Measurements from ENCODE around the gene ZCCHC2.

Gene ZCCHC2

DNA sequence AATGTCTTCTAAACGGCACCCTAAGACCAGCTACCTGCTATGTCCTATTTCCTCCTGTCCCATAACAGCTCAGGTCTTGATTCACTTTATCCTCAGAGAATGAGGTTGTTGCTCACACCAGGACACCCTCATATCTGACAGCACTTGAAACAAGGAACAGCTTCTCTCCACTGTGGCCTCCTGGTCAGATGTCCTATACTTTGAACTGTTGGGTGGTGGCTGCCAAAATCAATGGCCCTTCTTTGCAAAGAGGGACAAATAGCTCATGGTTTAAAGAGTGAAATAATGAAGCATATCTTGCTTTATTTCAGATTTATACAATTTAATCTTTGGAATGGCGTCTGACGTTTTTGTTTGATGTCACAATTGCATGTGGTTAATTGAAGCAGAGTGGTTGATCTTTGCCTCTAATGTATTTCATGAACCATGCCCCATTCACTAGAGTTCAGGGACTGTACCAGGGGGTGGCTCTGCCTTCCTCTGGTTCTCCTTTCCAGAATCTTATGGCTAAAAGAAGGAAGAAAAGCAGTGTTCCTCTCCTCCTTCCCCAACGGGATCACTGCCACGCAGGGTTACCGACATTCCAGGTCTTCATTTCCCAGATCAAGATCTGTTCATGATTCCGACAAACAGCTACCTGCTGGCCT is 24.1 kb upstream of the ZCCHC2 start:
- Histone ChIP-seq H3K4me3 (ENCODE audit: low read length in 2 of 2) (no peak overlapping the region), H3K27me3 (ENCODE audit: control insufficient read depth in 3 of 3, insufficient read depth in 3 of 3, low read depth in 1 of 3, low read length in 3 of 3) (no peaks in the 10 kb centered on the region), H3K14ac (ENCODE audit: low read length) (no peak overlapping the region), H3K9ac (ENCODE audit: low read depth, low read length, poor library complexity) (no peak overlapping the region), H2AFZ (ENCODE audit: low read length) (peak overlapping the region; percentile 93), H3K4ac (ENCODE audit: low read length) (no peak overlapping the region), H4K91ac (ENCODE audit: low read depth, low read length, poor library complexity) (no peak overlapping the region), H2BK15ac (ENCODE audit: low read length) (peak overlapping the region; percentile 76), H4K8ac (ENCODE audit: low read depth, low read length) (peak overlapping the region; percentile 86), H3K27ac (replicated peaks; ENCODE audit: low read length) (no peak overlapping the region), H3K79me1 (ENCODE audit: low read depth, low read length) (no peaks in the 10 kb centered on the region), H3K36me3 (replicated peaks in 1 of 2; ENCODE audit: control insufficient read depth in 2 of 2, insufficient read depth in 2 of 2, low read length in 2 of 2) (no peaks in the 10 kb centered on the region), H3K23ac (ENCODE audit: low read depth, low read length, poor library complexity) (no peak overlapping the region), H3K18ac (ENCODE audit: low read length) (peak overlapping the region; percentile 90), H2BK12ac (ENCODE audit: low read length) (no peak overlapping the region), H2AK5ac (ENCODE audit: low read depth, low read length) (peak overlapping the region; percentile 30), H3K4me1 (ENCODE audit: control insufficient read depth in 2 of 2, insufficient read depth in 1 of 2, low read depth in 1 of 2, low read length in 2 of 2) (peaks cover 6 to 13% of the 10 kb centered on the region in 2 donors), H2BK120ac (ENCODE audit: low read depth, low read length) (peak overlapping the region; percentile 7), H3K9me3 (replicated peaks in 1 of 2; ENCODE audit: control insufficient read depth in 2 of 2, insufficient read depth in 1 of 2, low read depth in 1 of 2, low read length in 2 of 2) (no peaks in the 10 kb centered on the region), H3K4me2 (ENCODE audit: insufficient read depth, low read length, poor library complexity, severe bottlenecking) (no peak overlapping the region), H2BK5ac (ENCODE audit: low read length) (peak overlapping the region; percentile 17)
- no peak for DNase-seq (ENCODE audit: low spot score)
- no CpG with 5 or more reads among the region's 7 CpGs for WGBS, 2 donors (ENCODE audit: extremely low coverage in 2 of 2, insufficient read length in 2 of 2, insufficient replicate concordance in 1 of 2)

- Histone ChIP-seq H3K4me2 (ENCODE audit: insufficient read depth, low read length, poor library complexity, severe bottlenecking) (no peak overlapping the region), H3K9me3 (replicated peaks in 1 of 2; ENCODE audit: control insufficient read depth in 2 of 2, insufficient read depth in 1 of 2, low read depth in 1 of 2, low read length in 2 of 2) (no peaks in the 10 kb centered on the region), H4K91ac (ENCODE audit: low read depth, low read length, poor library complexity) (no peak overlapping the region), H3K23ac (ENCODE audit: low read depth, low read length, poor library complexity) (no peak overlapping the region), H2BK5ac (ENCODE audit: low read length) (peak overlapping the region; percentile 17), H3K36me3 (replicated peaks in 1 of 2; ENCODE audit: control insufficient read depth in 2 of 2, insufficient read depth in 2 of 2, low read length in 2 of 2) (no peaks in the 10 kb centered on the region), H3K4me1 (ENCODE audit: control insufficient read depth in 2 of 2, insufficient read depth in 1 of 2, low read depth in 1 of 2, low read length in 2 of 2) (peaks cover 6 to 13% of the 10 kb centered on the region in 2 donors), H3K27ac (replicated peaks; ENCODE audit: low read length) (no peak overlapping the region), H3K4ac (ENCODE audit: low read length) (no peak overlapping the region), H2AK5ac (ENCODE audit: low read depth, low read length) (peak overlapping the region; percentile 30), H3K79me1 (ENCODE audit: low read depth, low read length) (no peaks in the 10 kb centered on the region), H2BK15ac (ENCODE audit: low read length) (peak overlapping the region; percentile 76), H3K27me3 (ENCODE audit: control insufficient read depth in 3 of 3, insufficient read depth in 3 of 3, low read depth in 1 of 3, low read length in 3 of 3) (no peaks in the 10 kb centered on the region), H3K4me3 (ENCODE audit: low read length in 2 of 2) (no peak overlapping the region), H3K18ac (ENCODE audit: low read length) (peak overlapping the region; percentile 90), H3K14ac (ENCODE audit: low read length) (no peak overlapping the region), H2BK12ac (ENCODE audit: low read length) (no peak overlapping the region), H3K9ac (ENCODE audit: low read depth, low read length, poor library complexity) (no peak overlapping the region), H2BK120ac (ENCODE audit: low read depth, low read length) (peak overlapping the region; percentile 7), H4K8ac (ENCODE audit: low read depth, low read length) (peak overlapping the region; percentile 86), H2AFZ (ENCODE audit: low read length) (peak overlapping the region; percentile 93)
- DNase-seq (ENCODE audit: low spot score): no peak
- WGBS, 2 donors (ENCODE audit: extremely low coverage in 2 of 2, insufficient read length in 2 of 2, insufficient replicate concordance in 1 of 2): no CpG with 5 or more reads among the region's 10 CpGs
Measured at GRCh38 chr18:62499263-62499650, 23.6 kb upstream of the ZCCHC2 start.

GRCh38 chr18:62500174-62500573 is 22.7 kb upstream of the ZCCHC2 start:
- H3K79me1 ChIP-seq (ENCODE audit: low read depth, low read length): no peaks in the 10 kb centered on the region

DNA sequence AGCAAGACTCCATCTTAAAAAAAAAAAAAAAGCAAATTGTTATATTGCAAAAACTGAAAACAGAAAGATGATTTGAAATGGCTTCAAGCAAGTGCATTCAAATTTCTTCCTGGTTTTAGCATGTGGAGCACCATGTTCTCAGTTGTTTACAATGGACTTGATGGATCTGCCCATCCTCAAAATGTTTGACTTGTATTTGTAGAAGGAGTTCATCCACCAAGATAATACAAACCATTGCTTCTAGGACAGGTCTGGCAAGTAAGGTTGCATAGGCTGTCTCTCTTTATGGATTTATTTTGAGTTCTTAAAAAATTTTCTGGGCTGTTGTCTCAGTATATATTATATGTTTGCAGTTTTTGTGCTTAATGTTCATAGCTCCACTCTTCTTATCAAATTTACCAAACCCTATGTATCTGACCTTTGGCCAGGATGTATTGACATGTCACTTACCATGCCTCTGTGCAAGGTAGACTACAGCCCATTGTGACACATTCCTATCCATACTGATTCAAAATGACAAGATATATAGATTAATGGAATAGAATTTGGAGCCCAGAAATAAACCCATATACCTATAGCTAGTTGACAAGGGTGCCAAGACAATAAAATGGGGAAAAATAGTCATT is 21.7 kb upstream of the ZCCHC2 start:
- Histone ChIP-seq H2BK15ac (ENCODE audit: low read length) (no peak overlapping the region), H2BK5ac (ENCODE audit: low read length) (no peak overlapping the region), H2AK5ac (ENCODE audit: low read depth, low read length) (no peak overlapping the region), H2BK12ac (ENCODE audit: low read length) (no peak overlapping the region), H4K8ac (ENCODE audit: low read depth, low read length) (no peak overlapping the region), H2BK120ac (ENCODE audit: low read depth, low read length) (no peak overlapping the region), H3K4me3 (ENCODE audit: low read length in 2 of 2) (no peak overlapping the region), H3K36me3 (replicated peaks in 1 of 2; ENCODE audit: control insufficient read depth in 2 of 2, insufficient read depth in 2 of 2, low read length in 2 of 2) (no peaks in the 10 kb centered on the region), H3K18ac (ENCODE audit: low read length) (no peak overlapping the region), H3K79me1 (ENCODE audit: low read depth, low read length) (no peaks in the 10 kb centered on the region), H3K27me3 (ENCODE audit: control insufficient read depth in 3 of 3, insufficient read depth in 3 of 3, low read depth in 1 of 3, low read length in 3 of 3) (no peaks in the 10 kb centered on the region), H3K27ac (replicated peaks; ENCODE audit: low read length) (no peak overlapping the region), H4K91ac (ENCODE audit: low read depth, low read length, poor library complexity) (no peak overlapping the region), H3K14ac (ENCODE audit: low read length) (no peak overlapping the region), H3K4me1 (ENCODE audit: control insufficient read depth in 2 of 2, insufficient read depth in 1 of 2, low read depth in 1 of 2, low read length in 2 of 2) (peaks cover 6 to 13% of the 10 kb centered on the region in 2 donors), H3K23ac (ENCODE audit: low read depth, low read length, poor library complexity) (no peak overlapping the region), H3K9me3 (replicated peaks in 1 of 2; ENCODE audit: control insufficient read depth in 2 of 2, insufficient read depth in 1 of 2, low read depth in 1 of 2, low read length in 2 of 2) (no peaks in the 10 kb centered on the region), H3K9ac (ENCODE audit: low read depth, low read length, poor library complexity) (no peak overlapping the region), H3K4ac (ENCODE audit: low read length) (no peak overlapping the region), H3K4me2 (ENCODE audit: insufficient read depth, low read length, poor library complexity, severe bottlenecking) (no peak overlapping the region), H2AFZ (ENCODE audit: low read length) (no peak overlapping the region)
- no peak for DNase-seq (ENCODE audit: low spot score)

More at GRCh38 chr18:62500174-62500573, 22.7 kb upstream of the ZCCHC2 start:
- Histone ChIP-seq H3K9me3 (replicated peaks in 1 of 2; ENCODE audit: control insufficient read depth in 2 of 2, insufficient read depth in 1 of 2, low read depth in 1 of 2, low read length in 2 of 2) (no peaks in the 10 kb centered on the region), H2BK5ac (ENCODE audit: low read length) (no peak overlapping the region), H3K18ac (ENCODE audit: low read length) (no peak overlapping the region), H3K4me2 (ENCODE audit: insufficient read depth, low read length, poor library complexity, severe bottlenecking) (no peak overlapping the region), H2AK5ac (ENCODE audit: low read depth, low read length) (no peak overlapping the region), H3K4me1 (ENCODE audit: control insufficient read depth in 2 of 2, insufficient read depth in 1 of 2, low read depth in 1 of 2, low read length in 2 of 2) (peaks cover 6 to 13% of the 10 kb centered on the region in 2 donors), H2BK15ac (ENCODE audit: low read length) (no peak overlapping the region), H3K4ac (ENCODE audit: low read length) (no peak overlapping the region), H3K36me3 (replicated peaks in 1 of 2; ENCODE audit: control insufficient read depth in 2 of 2, insufficient read depth in 2 of 2, low read length in 2 of 2) (no peaks in the 10 kb centered on the region), H3K14ac (ENCODE audit: low read length) (no peak overlapping the region), H2AFZ (ENCODE audit: low read length) (peak overlapping the region; percentile 93), H3K9ac (ENCODE audit: low read depth, low read length, poor library complexity) (no peak overlapping the region), H3K27me3 (ENCODE audit: control insufficient read depth in 3 of 3, insufficient read depth in 3 of 3, low read depth in 1 of 3, low read length in 3 of 3) (no peaks in the 10 kb centered on the region), H4K91ac (ENCODE audit: low read depth, low read length, poor library complexity) (no peak overlapping the region), H3K27ac (replicated peaks; ENCODE audit: low read length) (no peak overlapping the region), H3K23ac (ENCODE audit: low read depth, low read length, poor library complexity) (no peak overlapping the region), H3K4me3 (ENCODE audit: low read length in 2 of 2) (no peak overlapping the region), H4K8ac (ENCODE audit: low read depth, low read length) (no peak overlapping the region), H2BK120ac (ENCODE audit: low read depth, low read length) (no peak overlapping the region), H2BK12ac (ENCODE audit: low read length) (no peak overlapping the region)
- no CpG with 5 or more reads among the region's 1 CpG for WGBS, 2 donors (ENCODE audit: extremely low coverage in 2 of 2, insufficient read length in 2 of 2, insufficient replicate concordance in 1 of 2)
- no peak for DNase-seq (ENCODE audit: low spot score)

All from neuronal stem cell (in vitro differentiated cells).